ENCODE data around the gene HIPK2. TPM values are rescaled to one million over a fixed set of nuclear protein-coding genes. Genes with fewer than 3 reads are reported as not detected.

The HIPK2 gene
- total RNA-seq, 1 donor from 2014 or later: 23.0 TPM

DNA sequence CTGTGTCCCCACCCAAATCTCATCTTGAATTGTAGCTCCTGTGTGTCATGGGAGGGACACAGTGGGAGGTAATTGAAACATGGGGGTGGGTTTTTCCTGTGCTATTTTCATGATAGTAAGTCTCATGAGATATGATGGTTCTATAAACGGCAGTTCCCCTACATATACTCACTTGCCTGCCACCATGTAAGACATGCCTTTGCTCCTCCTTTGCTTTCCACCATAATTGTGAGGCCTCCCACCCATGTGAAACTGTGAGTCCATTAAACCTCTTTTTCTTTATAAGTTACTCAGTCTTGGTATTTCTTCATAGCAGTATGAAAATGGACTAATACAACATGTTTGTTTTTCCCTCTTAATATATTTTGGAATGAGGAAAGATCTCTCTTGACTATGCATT, 26.8 kb upstream of the HIPK2 start:
- H3K36me3 Mint-ChIP-seq (ENCODE audit: low read depth): no peaks in the 10 kb centered on the region
- H3K27me3 Mint-ChIP-seq: peaks cover 6% of the 10 kb centered on the region
- ATAC-seq (ENCODE audit: low read depth) (no peak), DNase-seq (no peak)
- intact Hi-C loops (cut with micrococcal nuclease): no loop called here
- H3K9me3 Mint-ChIP-seq: peaks cover 20% of the 10 kb centered on the region
- POLR2A ChIA-PET: no interaction called here
- H3K4me3 Mint-ChIP-seq: no peak overlapping the region
- CTCF ChIA-PET: no interaction called here
- H3K27ac Mint-ChIP-seq: no peak overlapping the region
- H3K4me1 Mint-ChIP-seq: no peaks in the 10 kb centered on the region
- TF ChIP-seq, protein P1, sequence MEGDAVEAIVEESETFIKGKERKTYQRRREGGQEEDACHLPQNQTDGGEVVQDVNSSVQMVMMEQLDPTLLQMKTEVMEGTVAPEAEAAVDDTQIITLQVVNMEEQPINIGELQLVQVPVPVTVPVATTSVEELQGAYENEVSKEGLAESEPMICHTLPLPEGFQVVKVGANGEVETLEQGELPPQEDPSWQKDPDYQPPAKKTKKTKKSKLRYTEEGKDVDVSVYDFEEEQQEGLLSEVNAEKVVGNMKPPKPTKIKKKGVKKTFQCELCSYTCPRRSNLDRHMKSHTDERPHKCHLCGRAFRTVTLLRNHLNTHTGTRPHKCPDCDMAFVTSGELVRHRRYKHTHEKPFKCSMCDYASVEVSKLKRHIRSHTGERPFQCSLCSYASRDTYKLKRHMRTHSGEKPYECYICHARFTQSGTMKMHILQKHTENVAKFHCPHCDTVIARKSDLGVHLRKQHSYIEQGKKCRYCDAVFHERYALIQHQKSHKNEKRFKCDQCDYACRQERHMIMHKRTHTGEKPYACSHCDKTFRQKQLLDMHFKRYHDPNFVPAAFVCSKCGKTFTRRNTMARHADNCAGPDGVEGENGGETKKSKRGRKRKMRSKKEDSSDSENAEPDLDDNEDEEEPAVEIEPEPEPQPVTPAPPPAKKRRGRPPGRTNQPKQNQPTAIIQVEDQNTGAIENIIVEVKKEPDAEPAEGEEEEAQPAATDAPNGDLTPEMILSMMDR (IDR thresholded peaks at IDR 0.05): no peak

- ATAC-seq (ENCODE audit: low read depth) (no peak), DNase-seq (no peak)
- no peaks in the 10 kb centered on the region for H3K36me3 Mint-ChIP-seq (ENCODE audit: low read depth)
- POLR2A ChIA-PET: no interaction called here
- H3K4me3 Mint-ChIP-seq: no peak overlapping the region
- H3K9me3 Mint-ChIP-seq: peaks cover 19% of the 10 kb centered on the region
- no peaks in the 10 kb centered on the region for H3K27me3 Mint-ChIP-seq
- TF ChIP-seq, protein P1 (IDR thresholded peaks at IDR 0.05): no peak
- no peak overlapping the region for H3K27ac Mint-ChIP-seq
- intact Hi-C loops (cut with micrococcal nuclease): no loop called here
- CTCF ChIA-PET: no interaction called here
- peaks cover 10% of the 10 kb centered on the region for H3K4me1 Mint-ChIP-seq
Observed at GRCh38 chr7:139799586-139799985, 21.8 kb upstream of the HIPK2 start.

GRCh38 chr7:139798892-139799291, 21.1 kb upstream of the HIPK2 start:
- intact Hi-C loops (cut with micrococcal nuclease): no loop called here
- no peak for ATAC-seq (ENCODE audit: low read depth)
- TF ChIP-seq, protein P1 (IDR thresholded peaks at IDR 0.05): no peak
- H3K36me3 Mint-ChIP-seq (ENCODE audit: low read depth): no peaks in the 10 kb centered on the region
- H3K4me1 Mint-ChIP-seq: peaks cover 10% of the 10 kb centered on the region
- ChIA-PET CTCF (no interaction called here), POLR2A (no interaction called here)
- no peaks in the 10 kb centered on the region for H3K27me3 Mint-ChIP-seq
- H3K27ac Mint-ChIP-seq: no peak overlapping the region
- DNase-seq: no peak
- H3K4me3 Mint-ChIP-seq: no peak overlapping the region
- peaks cover 15% of the 10 kb centered on the region for H3K9me3 Mint-ChIP-seq

DNA sequence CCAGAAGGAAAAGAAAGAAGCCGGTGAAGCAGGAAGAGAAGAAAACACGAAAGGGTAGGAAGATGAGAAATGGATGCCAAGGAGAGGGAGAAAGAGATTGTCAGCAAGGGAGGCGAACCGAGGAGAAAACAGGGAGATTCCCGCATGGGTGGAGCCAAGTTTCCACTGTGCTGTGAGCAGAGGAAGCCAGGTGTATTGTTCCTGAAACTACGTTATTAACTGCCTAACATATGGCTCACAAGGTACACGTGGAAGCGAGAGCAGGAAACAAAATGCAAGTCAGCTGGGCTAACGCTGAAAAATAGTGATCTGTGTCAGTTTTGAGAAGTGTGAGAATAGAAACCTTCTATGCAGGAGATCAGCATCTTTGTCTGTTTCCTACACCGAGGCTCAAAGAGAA, 20.4 kb upstream of the HIPK2 start:
- CTCF ChIA-PET: no interaction called here
- TF ChIP-seq, protein P1 (IDR thresholded peaks at IDR 0.05): no peak
- intact Hi-C loops (cut with micrococcal nuclease): no loop called here
- Mint-ChIP-seq H3K4me1 (peaks cover 10% of the 10 kb centered on the region), H3K9me3 (peaks cover 15% of the 10 kb centered on the region), H3K4me3 (no peak overlapping the region), H3K27me3 (no peaks in the 10 kb centered on the region), H3K36me3 (ENCODE audit: low read depth) (no peaks in the 10 kb centered on the region), H3K27ac (no peak overlapping the region)
- POLR2A ChIA-PET: no interaction called here
- no peak for ATAC-seq (ENCODE audit: low read depth)
- no peak for DNase-seq

DNA sequence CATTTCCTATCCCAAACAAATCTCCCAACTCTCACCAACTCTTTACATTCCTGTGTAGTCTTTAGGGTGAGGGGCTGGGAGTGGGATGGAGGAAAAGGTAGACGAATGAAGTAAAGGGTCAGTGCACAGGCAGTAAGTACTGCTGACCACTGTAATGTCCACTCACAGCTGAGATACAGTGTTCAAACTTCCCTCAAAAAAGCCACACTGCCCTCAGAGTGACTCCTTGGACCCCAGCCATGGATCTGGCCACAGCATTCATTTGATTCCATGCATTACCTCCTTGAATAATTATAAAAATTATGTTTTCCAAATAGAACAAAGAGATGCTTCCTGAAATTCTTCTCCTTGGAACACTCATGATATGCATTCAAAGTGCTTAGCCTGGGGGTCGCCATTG, 19.8 kb upstream of the HIPK2 start:
- ChIA-PET CTCF (no interaction called here), POLR2A (no interaction called here)
- Mint-ChIP-seq H3K27ac (no peak overlapping the region), H3K27me3 (no peaks in the 10 kb centered on the region), H3K4me1 (peaks cover 10% of the 10 kb centered on the region), H3K9me3 (peaks cover 9% of the 10 kb centered on the region), H3K36me3 (ENCODE audit: low read depth) (no peaks in the 10 kb centered on the region), H3K4me3 (no peak overlapping the region)
- intact Hi-C loops (cut with micrococcal nuclease): no loop called here
- TF ChIP-seq, protein P1 (IDR thresholded peaks at IDR 0.05): no peak
- no peak for ATAC-seq (ENCODE audit: low read depth)
- DNase-seq: no peak

Measured in activated B cell treated with CpG ODN at 0.5 μM for 24 hours (primary cell).